ENCODE results near the gene MCFD2. TPM values are rescaled to one million over a fixed set of nuclear protein-coding genes. Genes with fewer than 3 reads are reported as not detected.

Gene MCFD2
- total RNA-seq, 1 experiment from 2014 or later = 90.5 TPM

GRCh38 chr2:46866770-46867246 lies 48.8 kb downstream of the MCFD2 start:
- intact Hi-C loops (cut with micrococcal nuclease; ENCODE audit: unreplicated experiment) = no loop called here

GRCh38 chr2:46865181-46865970 lies 50.2 kb downstream of the MCFD2 start:
- Histone ChIP-seq H3K9me3 (ENCODE audit: low read depth, low read length, poor library complexity, severe bottlenecking) (no peaks in the 10 kb centered on the region), H3K4me1 (ENCODE audit: insufficient read depth, low read length, poor library complexity, severe bottlenecking) (no peaks in the 10 kb centered on the region), H3K27me3 (replicated peaks; ENCODE audit: insufficient read depth, low read depth, low read length, poor library complexity) (no peaks in the 10 kb centered on the region), H3K4me3 (ENCODE audit: low read depth, low read length, poor library complexity, severe bottlenecking) (no peak overlapping the region), H3K27ac (ENCODE audit: low read depth, low read length, poor library complexity, severe bottlenecking) (no peak overlapping the region), H3K36me3 (ENCODE audit: insufficient read depth, low read length, poor library complexity, severe bottlenecking) (no peaks in the 10 kb centered on the region)
- intact Hi-C loops (cut with micrococcal nuclease; ENCODE audit: unreplicated experiment) = no loop called here
- POLR2A ChIA-PET (ENCODE audit: low non-redundant PET) = no interaction called here
- CTCF ChIA-PET = no interaction called here
- no TSS peak for BruUV-seq (replicated peaks)
- no peak for DNase-seq (ENCODE audit: low spot score)
- TF ChIP-seq CTCF (conservative IDR thresholded peaks at IDR 0.05; ENCODE audit: low read depth, low read length) (no peak), EZH2 (IDR thresholded peaks at IDR 0.05; ENCODE audit: borderline replicate concordance, low read depth, low read length, poor library complexity, severe bottlenecking) (no peak)

More at GRCh38 chr2:46866770-46867246, 48.8 kb downstream of the MCFD2 start:
- Histone ChIP-seq H3K4me3 (ENCODE audit: low read depth, low read length, poor library complexity, severe bottlenecking) (no peak overlapping the region), H3K27me3 (replicated peaks; ENCODE audit: insufficient read depth, low read depth, low read length, poor library complexity) (no peaks in the 10 kb centered on the region), H3K36me3 (ENCODE audit: insufficient read depth, low read length, poor library complexity, severe bottlenecking) (no peaks in the 10 kb centered on the region), H3K9me3 (ENCODE audit: low read depth, low read length, poor library complexity, severe bottlenecking) (no peaks in the 10 kb centered on the region), H3K4me1 (ENCODE audit: insufficient read depth, low read length, poor library complexity, severe bottlenecking) (no peaks in the 10 kb centered on the region), H3K27ac (ENCODE audit: low read depth, low read length, poor library complexity, severe bottlenecking) (no peak overlapping the region)
- CTCF ChIA-PET = no interaction called here
- no peak for TF ChIP-seq EZH2 (IDR thresholded peaks at IDR 0.05; ENCODE audit: borderline replicate concordance, low read depth, low read length, poor library complexity, severe bottlenecking)
- TF ChIP-seq CTCF (conservative IDR thresholded peaks at IDR 0.05; ENCODE audit: low read depth, low read length) = no peak
- BruUV-seq (replicated peaks) = no TSS peak
- no peak for DNase-seq (ENCODE audit: low spot score)
- POLR2A ChIA-PET (ENCODE audit: low non-redundant PET) = no interaction called here

- H3K27ac ChIP-seq (ENCODE audit: low read depth, low read length, poor library complexity, severe bottlenecking) = no peak overlapping the region
- H3K4me3 ChIP-seq (ENCODE audit: low read depth, low read length, poor library complexity, severe bottlenecking) = no peak overlapping the region
- ChIA-PET CTCF (no interaction called here), POLR2A (ENCODE audit: low non-redundant PET) (no interaction called here)
- no peak for DNase-seq (ENCODE audit: low spot score)
- H3K27me3 ChIP-seq (replicated peaks; ENCODE audit: insufficient read depth, low read depth, low read length, poor library complexity) = no peaks in the 10 kb centered on the region
- TF ChIP-seq CTCF (conservative IDR thresholded peaks at IDR 0.05; ENCODE audit: low read depth, low read length) (no peak), EZH2 (IDR thresholded peaks at IDR 0.05; ENCODE audit: borderline replicate concordance, low read depth, low read length, poor library complexity, severe bottlenecking) (no peak)
- no TSS peak for BruUV-seq (replicated peaks)
- no peaks in the 10 kb centered on the region for H3K9me3 ChIP-seq (ENCODE audit: low read depth, low read length, poor library complexity, severe bottlenecking)
- H3K36me3 ChIP-seq (ENCODE audit: insufficient read depth, low read length, poor library complexity, severe bottlenecking) = no peaks in the 10 kb centered on the region
- H3K4me1 ChIP-seq (ENCODE audit: insufficient read depth, low read length, poor library complexity, severe bottlenecking) = no peaks in the 10 kb centered on the region
- intact Hi-C loops (cut with micrococcal nuclease; ENCODE audit: unreplicated experiment) = no loop called here
Measured at GRCh38 chr2:46863882-46864281, 51.7 kb downstream of the MCFD2 start.

Measured in A673 (cell line).